CD4-positive, alpha-beta T cell treated with Interleukin-6 for 4 hours (primary cell): Measurements from ENCODE around the gene SH3TC1.
A peak's percentile ranks its signal among the peaks of the same experiment; 100 is the strongest.

Source experiments
- DNase-seq: peaks from one replicate; pipeline ENCODE4 v3.0.0-alpha.2; 2020; ENCODE audit warnings: mixed read lengths

The SH3TC1 gene

GRCh38 chr4:8267077-8267476 is 68.0 kb downstream of the SH3TC1 start:
- DNase-seq, result peak; percentile 9

DNA sequence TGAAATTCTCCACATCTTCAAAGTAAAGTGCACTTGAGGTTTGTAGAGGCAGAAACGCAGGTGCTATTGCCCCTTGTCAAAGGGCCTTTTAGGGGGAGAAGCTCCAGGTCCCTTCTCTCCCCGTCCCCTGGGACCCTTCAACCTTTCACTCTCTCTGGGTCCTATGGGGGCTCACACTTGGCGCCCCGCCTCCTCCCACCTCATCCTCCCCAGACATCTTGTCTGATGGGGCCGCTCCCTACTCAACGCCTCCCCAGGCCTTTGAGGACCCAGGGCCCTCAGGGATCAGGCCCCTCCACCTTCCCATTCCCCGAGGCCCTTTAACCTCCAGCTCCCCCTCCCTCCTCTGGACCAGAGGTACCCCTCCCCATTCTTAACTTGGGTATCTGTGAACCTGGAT is 69.1 kb downstream of the SH3TC1 start:
- DNase-seq, result no peak

- DNase-seq, result no peak
Measured at GRCh38 chr4:8268901-8269534, 69.9 kb downstream of the SH3TC1 start.

GRCh38 chr4:8269535-8270417 is 70.7 kb downstream of the SH3TC1 start, which contains the start of gene HTRA3:
Gene HTRA3, plus strand, starts transcription at chr4:8269754. Its CDS starts 215 bp downstream, at chr4:8269969.
- no peak for DNase-seq

DNA sequence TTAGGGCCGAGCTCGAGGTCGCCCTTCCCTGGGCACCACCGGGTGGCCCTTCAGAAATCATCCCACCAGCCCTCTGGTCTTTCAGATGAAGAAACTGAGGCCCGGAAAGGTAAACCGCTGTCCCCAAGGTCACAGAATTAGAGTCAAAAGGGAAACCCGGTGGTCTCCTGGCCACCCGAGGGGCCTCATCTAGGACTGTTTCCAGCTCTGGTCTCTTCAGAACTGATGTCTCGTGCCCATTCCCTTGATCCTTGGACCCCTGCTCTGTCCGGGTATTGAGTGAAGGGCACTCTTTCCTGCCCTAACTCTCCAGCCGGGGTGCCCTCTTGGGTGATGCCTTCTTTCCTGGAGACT is 71.3 kb downstream of the SH3TC1 start:
- no peak for DNase-seq

DNA sequence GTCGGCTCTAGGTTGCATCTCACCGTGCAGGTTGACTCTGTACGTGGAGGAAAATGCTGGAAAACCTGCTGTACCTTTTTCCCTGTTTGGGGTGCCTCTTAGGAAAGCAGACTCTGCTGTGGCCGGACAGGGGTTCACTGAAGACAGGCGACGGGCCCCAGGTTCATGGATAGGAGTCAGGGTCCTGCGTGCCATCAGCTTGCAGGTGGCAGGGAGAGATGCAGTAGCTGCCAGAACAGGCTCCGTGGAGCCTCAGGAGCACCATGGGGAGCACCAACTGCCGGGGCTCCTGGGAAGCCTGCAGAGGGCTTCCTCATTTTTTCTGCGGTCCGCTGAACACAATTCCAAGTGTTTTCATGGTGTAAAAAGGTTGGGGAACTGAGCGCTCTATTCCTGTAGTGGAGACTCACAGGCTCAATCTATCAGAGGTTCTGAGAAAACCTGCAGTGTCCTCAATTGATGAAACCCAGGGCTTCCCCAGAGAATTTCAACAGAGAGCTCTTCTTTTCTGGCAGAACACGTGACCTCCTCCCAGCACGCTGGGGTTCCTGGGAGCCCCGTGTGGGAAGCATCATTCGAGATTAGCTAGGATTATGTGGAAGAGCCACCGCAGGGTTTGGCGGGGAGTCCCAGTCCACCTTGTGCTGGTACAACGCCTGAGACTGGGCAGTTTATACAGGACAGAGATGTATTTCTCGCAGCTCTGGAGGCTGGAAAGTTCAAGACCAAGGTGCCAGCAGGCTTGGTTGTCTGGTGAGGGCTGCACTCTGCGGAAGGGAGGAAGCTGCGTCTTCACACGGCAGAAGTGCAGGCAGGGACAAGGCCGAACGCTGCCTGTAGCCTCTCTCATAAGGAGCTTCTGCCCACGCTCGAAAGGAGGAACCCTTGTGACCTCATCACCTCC is 72.1 kb downstream of the SH3TC1 start:
- DNase-seq, result no peak

GRCh38 chr4:8271821-8272220 is 72.7 kb downstream of the SH3TC1 start:
- DNase-seq, result no peak

DNA sequence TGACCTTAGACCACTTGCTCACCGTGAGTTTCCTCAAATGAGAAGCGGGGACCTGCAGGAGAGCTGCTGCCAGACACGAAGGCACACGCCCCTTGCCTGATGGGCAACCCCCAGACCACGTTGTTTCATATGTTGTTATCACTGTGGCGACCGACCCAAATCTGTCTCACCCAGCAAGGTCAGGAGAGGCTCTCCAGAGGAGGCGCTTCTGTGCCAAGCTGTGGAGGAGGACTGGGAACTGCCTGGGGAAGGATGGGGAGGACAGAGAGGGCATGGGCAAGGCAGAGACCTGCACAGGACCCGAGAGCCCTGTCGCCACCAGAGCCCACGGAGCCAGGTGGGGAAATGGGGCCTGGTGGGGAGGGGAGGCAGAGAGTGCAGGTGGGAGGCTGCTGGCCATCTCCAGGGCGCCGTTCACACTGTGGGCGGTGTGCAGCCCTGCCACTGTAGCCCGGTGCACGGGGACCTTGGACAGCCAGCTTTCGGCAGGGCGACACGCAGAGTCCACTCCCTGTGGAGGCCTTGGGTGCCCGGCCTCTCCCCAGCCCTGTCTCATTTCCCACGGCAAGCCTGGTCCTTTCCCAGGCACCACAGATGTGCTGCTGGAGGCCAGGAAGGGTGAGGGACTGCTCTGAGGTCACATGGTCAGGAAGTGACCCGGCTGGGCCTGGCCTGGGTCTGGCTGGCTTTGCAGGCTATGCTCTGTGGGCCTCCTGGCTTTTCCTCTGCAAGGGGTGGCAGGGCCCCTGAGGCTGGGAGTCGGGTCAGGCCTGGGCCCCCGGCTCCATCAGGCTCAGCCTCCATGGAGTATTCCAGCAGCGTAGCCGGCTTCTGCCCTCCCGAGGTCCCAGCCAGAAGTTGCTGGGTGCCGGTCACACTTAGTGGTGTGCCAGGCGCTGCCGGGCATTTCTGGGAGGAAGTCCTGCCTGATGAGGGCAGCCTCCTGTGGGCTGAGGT is 73.7 kb downstream of the SH3TC1 start:
- no peak for DNase-seq

DNA sequence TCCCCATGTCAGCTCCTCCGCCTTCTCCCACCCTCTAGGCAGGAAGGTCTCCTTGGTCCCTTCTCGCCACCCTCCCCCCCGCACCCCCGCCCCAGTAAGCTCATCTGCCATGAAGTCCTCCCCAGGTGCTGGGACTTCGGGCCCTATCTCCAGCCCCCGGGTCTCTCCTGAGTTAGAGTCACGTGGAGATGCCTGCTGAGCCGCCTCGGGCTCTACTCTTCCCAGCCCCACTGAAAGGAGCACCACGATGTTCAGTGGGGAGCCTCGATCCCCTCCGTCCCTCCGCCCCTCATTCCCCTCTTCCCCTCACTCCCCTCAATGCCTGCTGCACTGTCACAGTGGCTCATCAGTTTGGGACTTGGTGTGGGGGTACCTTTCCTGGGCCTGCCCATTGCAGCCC is 74.4 kb downstream of the SH3TC1 start:
- DNase-seq, result no peak

- DNase-seq, result no peak
Measured at GRCh38 chr4:8274066-8274652, 75.1 kb downstream of the SH3TC1 start.

GRCh38 chr4:8274765-8275547 is 75.9 kb downstream of the SH3TC1 start:
- no peak for DNase-seq

- no peak for DNase-seq
Measured at GRCh38 chr4:8275548-8275910, 76.4 kb downstream of the SH3TC1 start.

- no peak for DNase-seq
Measured at GRCh38 chr4:8276358-8277240, 77.5 kb downstream of the SH3TC1 start.

GRCh38 chr4:8277356-8278008 is 78.4 kb downstream of the SH3TC1 start:
- no peak for DNase-seq

- DNase-seq, result no peak
Measured at GRCh38 chr4:8278009-8278395, 78.9 kb downstream of the SH3TC1 start.

- DNase-seq, result no peak
Measured at GRCh38 chr4:8278421-8279287, 79.6 kb downstream of the SH3TC1 start.

GRCh38 chr4:8279321-8280157 is 80.4 kb downstream of the SH3TC1 start:
- no peak for DNase-seq
